SK-N-SH (cell line): ENCODE measurements around the gene TOMT. TPM values are rescaled to one million over a fixed set of nuclear protein-coding genes. Genes with fewer than 3 reads are reported as not detected.

Experiments used
- CTCF ChIA-PET: fragments of 300-600, 350-600 bp; formaldehyde crosslinking; extraction: SDS; loops from one replicate; lab custom pipeline; 2021; lab: Yijun Ruan, JAX
- POLR2A ChIA-PET: fragments of 350-600 bp; sonication (Branson Sonifier 250); formaldehyde crosslinking; extraction: SDS; loops from one replicate; lab custom pipeline; 2020; ENCODE audit warnings: antibody characterized with exemption, inconsistent platforms; lab: Yijun Ruan, JAX
- DNase-seq: peaks from one replicate; pipeline ENCODE4 v3.0.0; 2012
- H2AFZ ChIP-seq: fragments of 200-600 bp; sonication (generic); 2 replicates; pipeline ENCODE4 v1.8.1; 2016; ENCODE audit warnings: antibody characterized with exemption, mild to moderate bottlenecking, low read depth
- H3F3A ChIP-seq: fragments of 200-600 bp; sonication (generic); replicated peaks from 2 replicates; pipeline ENCODE3; 2016; ENCODE audit warnings: antibody characterized with exemption, mild to moderate bottlenecking; ENCODE audit not compliant: insufficient read depth
- H3K27ac ChIP-seq, 2 experiments: fragments of 200-500 bp in 1 of 2; fragments of 200-600 bp in 1 of 2; sonication (Bioruptor generic) in 1 of 2; sonication (generic), shearing (Covaris generic) in 1 of 2; 2 replicates each; pipeline versions ENCODE4 v1.5.1 to v1.6.1; 2014 to 2016; ENCODE audit warnings: low read depth in 2 of 2, inconsistent platforms in 1 of 2, low read length in 1 of 2, mild to moderate bottlenecking in 1 of 2, mixed read lengths in 1 of 2
- H3K27me3 ChIP-seq: fragments of 200-600 bp; sonication (generic), shearing (Covaris generic); 2 replicates; pipeline ENCODE4 v1.6.1; 2016; ENCODE audit warnings: mixed run types; ENCODE audit not compliant: insufficient read depth
- H3K36me3 ChIP-seq, 2 experiments: fragments of 200-500 bp in 1 of 2; fragments of 200-600 bp in 1 of 2; sonication (Bioruptor generic) in 1 of 2; sonication (generic) in 1 of 2; replicated peaks in 1 of 2; 2 replicates each; pipeline versions ENCODE3 to v1.5.1; 2014 to 2016; ENCODE audit warnings: low read length in 1 of 2, mild to moderate bottlenecking in 1 of 2; ENCODE audit not compliant: insufficient read depth in 2 of 2, control insufficient read depth in 1 of 2
- H3K4me1 ChIP-seq, 2 experiments: fragments of 200-500 bp in 1 of 2; fragments of 200-600 bp in 1 of 2; sonication (Bioruptor generic) in 1 of 2; sonication (generic), shearing (Covaris generic) in 1 of 2; 2 replicates each; pipeline versions ENCODE4 v1.5.1 to v1.6.1; 2014 to 2016; ENCODE audit warnings: low read depth in 1 of 2, low read length in 1 of 2, mixed run types in 1 of 2; ENCODE audit not compliant: insufficient read depth in 2 of 2, control insufficient read depth in 1 of 2
- H3K4me2 ChIP-seq: fragments of 200-600 bp; sonication (generic), shearing (Covaris generic); 2 replicates; pipeline ENCODE4 v1.6.1; 2017; ENCODE audit warnings: mixed run types
- H3K4me3 ChIP-seq, 2 experiments: fragments of 200-500 bp in 1 of 2; fragments of 200-600 bp in 1 of 2; sonication (Bioruptor generic) in 1 of 2; sonication (generic), shearing (Covaris generic) in 1 of 2; 2 replicates each; pipeline versions ENCODE4 v1.5.1 to v1.8.1; 2014 to 2016; ENCODE audit warnings: low read depth in 2 of 2, inconsistent platforms in 1 of 2, low read length in 1 of 2, mild to moderate bottlenecking in 1 of 2, mixed read lengths in 1 of 2, moderate library complexity in 1 of 2
- H3K79me2 ChIP-seq: fragments of 200-600 bp; sonication (generic); 2 replicates; pipeline ENCODE4 v1.8.1; 2017; ENCODE audit warnings: mild to moderate bottlenecking; ENCODE audit not compliant: insufficient read depth
- H3K9ac ChIP-seq: fragments of 200-600 bp; sonication (generic); 2 replicates; pipeline ENCODE4 v1.6.1; 2017; ENCODE audit warnings: mixed run types
- H3K9me2 ChIP-seq: fragments of 200-600 bp; sonication (generic); 2 replicates; pipeline ENCODE4 v1.6.1; 2017; ENCODE audit warnings: mixed run types
- H3K9me3 ChIP-seq: fragments of 200-600 bp; sonication (generic); 2 replicates; pipeline ENCODE4 v1.6.1; 2017; ENCODE audit warnings: mixed run types, mild to moderate bottlenecking, moderate library complexity
- H4K20me1 ChIP-seq: fragments of 200-600 bp; sonication (generic); 2 replicates; pipeline ENCODE4 v1.6.1; 2017; ENCODE audit warnings: mild to moderate bottlenecking, mixed run types; ENCODE audit not compliant: insufficient read depth
- CHD2 ChIP-seq: fragments of 150-350 bp; IDR thresholded peaks from 2 replicates; pipeline ENCODE4 v1.6.1; 2018; ENCODE audit warnings: low read length; ENCODE audit not compliant: partially characterized antibody
- FOXJ3 ChIP-seq: sonication (generic); formaldehyde crosslinking; IDR thresholded peaks from 2 replicates; pipeline ENCODE4 v1.5.1; 2020; ENCODE audit warnings: mild to moderate bottlenecking, missing genetic modification reagents
- NFIC ChIP-seq: IDR thresholded peaks from 2 replicates; pipeline ENCODE4 v1.4.0; 2012; ENCODE audit warnings: borderline replicate concordance
- NRF1 ChIP-seq: IDR thresholded peaks from 2 replicates; pipeline ENCODE4 v1.6.1; 2012; ENCODE audit warnings: low read depth, mild to moderate bottlenecking, low read length
- POLR2AphosphoS5 ChIP-seq: IDR thresholded peaks from 2 replicates; pipeline ENCODE4 v1.6.1; 2012; ENCODE audit warnings: low read depth, low read length
- RCOR1 ChIP-seq: fragments of 150-350 bp; IDR thresholded peaks from 2 replicates; pipeline ENCODE4 v1.6.1; 2017; ENCODE audit warnings: antibody characterized with exemption, low read length
- RFX5 ChIP-seq: IDR thresholded peaks from 2 replicates; pipeline ENCODE4 v1.6.1; 2012; ENCODE audit warnings: mild to moderate bottlenecking, improper control_type of control experiment, low read length
- RXRA ChIP-seq: IDR thresholded peaks from 2 replicates; pipeline ENCODE4 v1.4.0; 2012; ENCODE audit warnings: low read depth, mild to moderate bottlenecking, borderline replicate concordance
- SIN3A ChIP-seq: IDR thresholded peaks from 2 replicates; pipeline ENCODE4 v1.6.1; 2012; ENCODE audit warnings: low read depth, mild to moderate bottlenecking, low read length, moderate library complexity, borderline replicate concordance
- SMC3 ChIP-seq: IDR thresholded peaks from 2 replicates; pipeline ENCODE4 v1.6.1; 2012; ENCODE audit warnings: low read depth, low read length, improper control_type of control experiment
- TAF1 ChIP-seq: IDR thresholded peaks from 2 replicates; pipeline ENCODE4 v1.6.1; 2012; ENCODE audit warnings: low read depth, mild to moderate bottlenecking, low read length, moderate library complexity, borderline replicate concordance
- TEAD4 ChIP-seq: IDR thresholded peaks from 2 replicates; pipeline ENCODE4 v1.4.0; 2012; ENCODE audit warnings: mild to moderate bottlenecking, borderline replicate concordance; ENCODE audit not compliant: insufficient read depth
- YY1 ChIP-seq: IDR thresholded peaks from 2 replicates; pipeline ENCODE4 v1.4.0; 2012; ENCODE audit warnings: low read depth, mild to moderate bottlenecking
- WGBS: methylation state at CpG from one replicate; pipeline ENCODE4 v1.1.6; 2017; ENCODE audit warnings: low lambda C conversion rate; 5-methylcytosine and 5-hydroxymethylcytosine counted together
- polyA plus RNA-seq, 3 experiments: library from polyadenylated mRNA; depleted of rRNA; stranded (reverse); fragments of >200 nt; gene quantifications; 2 replicates each; pipeline ENCODE4 v1.2.3, GENCODE V29; 2012
- TF ChIP-seq, protein P1 (sequence below): fragments of 200-600 bp; sonication (generic); IDR thresholded peaks from 2 replicates; pipeline ENCODE4 v1.6.1; 2017; ENCODE audit warnings: antibody characterized with exemption, mild to moderate bottlenecking, moderate library complexity
- TF ChIP-seq, protein P2 (sequence below): IDR thresholded peaks from 2 replicates; pipeline ENCODE4 v1.6.1; 2012; ENCODE audit warnings: mild to moderate bottlenecking, low read depth, low read length, moderate library complexity
- TF ChIP-seq, protein P3 (sequence below): IDR thresholded peaks from 2 replicates; pipeline ENCODE4 v1.4.0; 2012; ENCODE audit warnings: low read depth, borderline replicate concordance
- TF ChIP-seq, protein P4 (sequence below): IDR thresholded peaks from 2 replicates; pipeline ENCODE4 v1.4.0; 2012; ENCODE audit warnings: low read depth, borderline replicate concordance

TOMT gene
- polyA plus RNA-seq, 1 of the 3 experiments (the other 2 are of a cell fraction): not detected

DNA sequence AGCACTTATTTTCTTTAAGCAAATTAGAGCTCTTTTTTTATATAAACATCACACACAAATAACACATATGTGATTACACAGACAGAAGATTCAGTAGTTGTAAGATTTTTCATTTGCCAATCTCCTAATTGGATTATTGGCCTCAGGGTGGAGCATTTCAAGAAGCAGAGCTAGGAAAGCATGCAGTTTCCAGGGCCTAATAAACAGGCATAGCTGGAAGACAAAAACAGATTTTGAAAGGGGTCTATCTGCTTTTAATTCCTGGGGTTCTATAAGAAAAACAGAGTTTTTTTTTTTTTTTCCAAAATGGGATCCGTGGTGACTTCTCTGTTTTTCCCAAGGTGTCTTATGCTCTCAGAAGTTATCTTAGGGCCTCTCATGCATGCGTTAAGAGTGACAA is 22.2 kb downstream of the TOMT start:
- H3K4me1 ChIP-seq: no peaks in the 10 kb centered on the region
- H3K4me3 ChIP-seq: no peak overlapping the region
- no peak overlapping the region for H2AFZ ChIP-seq
- no peak overlapping the region for H3K4me2 ChIP-seq
- H3K9me3 ChIP-seq: peaks cover 5% of the 10 kb centered on the region; the same call in 1 of the 2 replicates
- H3K36me3 ChIP-seq: no peaks in the 10 kb centered on the region
- H3K9me2 ChIP-seq: no peaks in the 10 kb centered on the region
- H3K9ac ChIP-seq: no peak overlapping the region
- no peak for DNase-seq
- peaks cover 4% of the 10 kb centered on the region; the same call in 1 of the 2 replicates for H3K27me3 ChIP-seq
- no peaks in the 10 kb centered on the region for H3F3A ChIP-seq
- H3K27ac ChIP-seq: no peak overlapping the region
- H4K20me1 ChIP-seq: no peaks in the 10 kb centered on the region
- 36% methylated on average over 2 of the region's 2 CpGs for WGBS
- H3K79me2 ChIP-seq: no peaks in the 10 kb centered on the region
- TF ChIP-seq CHD2 (no peak), RCOR1 (no peak), SIN3A (no peak), YY1 (no peak), NRF1 (no peak), NFIC (no peak), RFX5 (no peak), FOXJ3 (CRISPR knock-in tag) (no peak), TEAD4 (no peak), POLR2AphosphoS5 (no peak), RXRA (no peak), TAF1 (no peak), SMC3 (no peak)
- TF ChIP-seq, protein P1, sequence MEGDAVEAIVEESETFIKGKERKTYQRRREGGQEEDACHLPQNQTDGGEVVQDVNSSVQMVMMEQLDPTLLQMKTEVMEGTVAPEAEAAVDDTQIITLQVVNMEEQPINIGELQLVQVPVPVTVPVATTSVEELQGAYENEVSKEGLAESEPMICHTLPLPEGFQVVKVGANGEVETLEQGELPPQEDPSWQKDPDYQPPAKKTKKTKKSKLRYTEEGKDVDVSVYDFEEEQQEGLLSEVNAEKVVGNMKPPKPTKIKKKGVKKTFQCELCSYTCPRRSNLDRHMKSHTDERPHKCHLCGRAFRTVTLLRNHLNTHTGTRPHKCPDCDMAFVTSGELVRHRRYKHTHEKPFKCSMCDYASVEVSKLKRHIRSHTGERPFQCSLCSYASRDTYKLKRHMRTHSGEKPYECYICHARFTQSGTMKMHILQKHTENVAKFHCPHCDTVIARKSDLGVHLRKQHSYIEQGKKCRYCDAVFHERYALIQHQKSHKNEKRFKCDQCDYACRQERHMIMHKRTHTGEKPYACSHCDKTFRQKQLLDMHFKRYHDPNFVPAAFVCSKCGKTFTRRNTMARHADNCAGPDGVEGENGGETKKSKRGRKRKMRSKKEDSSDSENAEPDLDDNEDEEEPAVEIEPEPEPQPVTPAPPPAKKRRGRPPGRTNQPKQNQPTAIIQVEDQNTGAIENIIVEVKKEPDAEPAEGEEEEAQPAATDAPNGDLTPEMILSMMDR: no peak
- TF ChIP-seq, protein P2, sequence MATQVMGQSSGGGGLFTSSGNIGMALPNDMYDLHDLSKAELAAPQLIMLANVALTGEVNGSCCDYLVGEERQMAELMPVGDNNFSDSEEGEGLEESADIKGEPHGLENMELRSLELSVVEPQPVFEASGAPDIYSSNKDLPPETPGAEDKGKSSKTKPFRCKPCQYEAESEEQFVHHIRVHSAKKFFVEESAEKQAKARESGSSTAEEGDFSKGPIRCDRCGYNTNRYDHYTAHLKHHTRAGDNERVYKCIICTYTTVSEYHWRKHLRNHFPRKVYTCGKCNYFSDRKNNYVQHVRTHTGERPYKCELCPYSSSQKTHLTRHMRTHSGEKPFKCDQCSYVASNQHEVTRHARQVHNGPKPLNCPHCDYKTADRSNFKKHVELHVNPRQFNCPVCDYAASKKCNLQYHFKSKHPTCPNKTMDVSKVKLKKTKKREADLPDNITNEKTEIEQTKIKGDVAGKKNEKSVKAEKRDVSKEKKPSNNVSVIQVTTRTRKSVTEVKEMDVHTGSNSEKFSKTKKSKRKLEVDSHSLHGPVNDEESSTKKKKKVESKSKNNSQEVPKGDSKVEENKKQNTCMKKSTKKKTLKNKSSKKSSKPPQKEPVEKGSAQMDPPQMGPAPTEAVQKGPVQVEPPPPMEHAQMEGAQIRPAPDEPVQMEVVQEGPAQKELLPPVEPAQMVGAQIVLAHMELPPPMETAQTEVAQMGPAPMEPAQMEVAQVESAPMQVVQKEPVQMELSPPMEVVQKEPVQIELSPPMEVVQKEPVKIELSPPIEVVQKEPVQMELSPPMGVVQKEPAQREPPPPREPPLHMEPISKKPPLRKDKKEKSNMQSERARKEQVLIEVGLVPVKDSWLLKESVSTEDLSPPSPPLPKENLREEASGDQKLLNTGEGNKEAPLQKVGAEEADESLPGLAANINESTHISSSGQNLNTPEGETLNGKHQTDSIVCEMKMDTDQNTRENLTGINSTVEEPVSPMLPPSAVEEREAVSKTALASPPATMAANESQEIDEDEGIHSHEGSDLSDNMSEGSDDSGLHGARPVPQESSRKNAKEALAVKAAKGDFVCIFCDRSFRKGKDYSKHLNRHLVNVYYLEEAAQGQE: no peak
- TF ChIP-seq, protein P3, sequence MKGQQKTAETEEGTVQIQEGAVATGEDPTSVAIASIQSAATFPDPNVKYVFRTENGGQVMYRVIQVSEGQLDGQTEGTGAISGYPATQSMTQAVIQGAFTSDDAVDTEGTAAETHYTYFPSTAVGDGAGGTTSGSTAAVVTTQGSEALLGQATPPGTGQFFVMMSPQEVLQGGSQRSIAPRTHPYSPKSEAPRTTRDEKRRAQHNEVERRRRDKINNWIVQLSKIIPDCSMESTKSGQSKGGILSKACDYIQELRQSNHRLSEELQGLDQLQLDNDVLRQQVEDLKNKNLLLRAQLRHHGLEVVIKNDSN: no peak
- TF ChIP-seq, protein P4, sequence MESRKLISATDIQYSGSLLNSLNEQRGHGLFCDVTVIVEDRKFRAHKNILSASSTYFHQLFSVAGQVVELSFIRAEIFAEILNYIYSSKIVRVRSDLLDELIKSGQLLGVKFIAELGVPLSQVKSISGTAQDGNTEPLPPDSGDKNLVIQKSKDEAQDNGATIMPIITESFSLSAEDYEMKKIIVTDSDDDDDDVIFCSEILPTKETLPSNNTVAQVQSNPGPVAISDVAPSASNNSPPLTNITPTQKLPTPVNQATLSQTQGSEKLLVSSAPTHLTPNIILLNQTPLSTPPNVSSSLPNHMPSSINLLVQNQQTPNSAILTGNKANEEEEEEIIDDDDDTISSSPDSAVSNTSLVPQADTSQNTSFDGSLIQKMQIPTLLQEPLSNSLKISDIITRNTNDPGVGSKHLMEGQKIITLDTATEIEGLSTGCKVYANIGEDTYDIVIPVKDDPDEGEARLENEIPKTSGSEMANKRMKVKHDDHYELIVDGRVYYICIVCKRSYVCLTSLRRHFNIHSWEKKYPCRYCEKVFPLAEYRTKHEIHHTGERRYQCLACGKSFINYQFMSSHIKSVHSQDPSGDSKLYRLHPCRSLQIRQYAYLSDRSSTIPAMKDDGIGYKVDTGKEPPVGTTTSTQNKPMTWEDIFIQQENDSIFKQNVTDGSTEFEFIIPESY: no peak
- ChIA-PET POLR2A (no interaction called here), CTCF (interaction anchor here (1.0 to 1.5 kb wide), 3 partner anchors 11 to 303 kb away, joined by 4 to 8 read pairs (median 5); no protein-coding TSS in a partner anchor)
